Stimulated activated CD4-positive, alpha-beta T cell treated with anti-CD3 and anti-CD28 coated beads, TNF-alpha, amount 100 ng/mL, for 4 hours (primary cell): Measurements from ENCODE around the gene SLC4A2.

Experiments
- DNase-seq, 3 experiments: peaks; one replicate each; pipeline ENCODE4 v3.0.0-alpha.2; 2020; ENCODE audit warnings: low read depth in 3 of 3

SLC4A2 gene

GRCh38 chr7:151064454-151064853, 5.1 kb downstream of the SLC4A2 start:
- no peak for DNase-seq

- DNase-seq = no peak
These were observed 5.6 kb downstream of the SLC4A2 start for GRCh38 chr7:151064993-151065392.

GRCh38 chr7:151065516-151065915, 6.1 kb downstream of the SLC4A2 start:
- no peak for DNase-seq

GRCh38 chr7:151066273-151066974, 7.0 kb downstream of the SLC4A2 start:
- DNase-seq = no peak

- no peak for DNase-seq
These were observed 8.8 kb downstream of the SLC4A2 start for GRCh38 chr7:151068069-151068773.

- no peak for DNase-seq
These were observed 10.6 kb downstream of the SLC4A2 start for GRCh38 chr7:151069841-151070573.

- DNase-seq = no peak
These were observed 11.2 kb downstream of the SLC4A2 start for GRCh38 chr7:151070574-151070960.

GRCh38 chr7:151071032-151071866, 11.9 kb downstream of the SLC4A2 start:
- DNase-seq = no peak

GRCh38 chr7:151073990-151074389, 14.6 kb downstream of the SLC4A2 start:
- no peak for DNase-seq

GRCh38 chr7:151074817-151075661, 15.7 kb downstream of the SLC4A2 start:
- no peak for DNase-seq

- no peak for DNase-seq
These were observed 16.2 kb downstream of the SLC4A2 start for GRCh38 chr7:151075662-151075971.

GRCh38 chr7:151075978-151076426, 16.6 kb downstream of the SLC4A2 start:
- no peak for DNase-seq

GRCh38 chr7:151076863-151077704, 17.7 kb downstream of the SLC4A2 start:
- no peak for DNase-seq

GRCh38 chr7:151077705-151078232, 18.4 kb downstream of the SLC4A2 start:
- no peak for DNase-seq

- no peak for DNase-seq
These were observed 19.0 kb downstream of the SLC4A2 start for GRCh38 chr7:151078233-151079040.

- no peak for DNase-seq
These were observed 20.0 kb downstream of the SLC4A2 start for GRCh38 chr7:151079199-151079910.

GRCh38 chr7:151080067-151080521, 20.7 kb downstream of the SLC4A2 start:
- DNase-seq = no peak

GRCh38 chr7:151080522-151081169, 21.3 kb downstream of the SLC4A2 start, which contains the start of gene FASTK:
Gene FASTK (minus strand): TSS chr7:151080809. CDS start chr7:151080766, 43 bp downstream.
- DNase-seq = peak; percentile 73 to 79 (median 77)
